ENCODE results near the gene SMC1A.
A peak's percentile ranks its signal among the peaks of the same experiment; 100 is the strongest.
"Not testable (repeated sequence)": the region's sequence is repeated elsewhere in the genome, so short reads cannot be mapped to it uniquely, and the experiment has no call there.

The SMC1A gene

DNA sequence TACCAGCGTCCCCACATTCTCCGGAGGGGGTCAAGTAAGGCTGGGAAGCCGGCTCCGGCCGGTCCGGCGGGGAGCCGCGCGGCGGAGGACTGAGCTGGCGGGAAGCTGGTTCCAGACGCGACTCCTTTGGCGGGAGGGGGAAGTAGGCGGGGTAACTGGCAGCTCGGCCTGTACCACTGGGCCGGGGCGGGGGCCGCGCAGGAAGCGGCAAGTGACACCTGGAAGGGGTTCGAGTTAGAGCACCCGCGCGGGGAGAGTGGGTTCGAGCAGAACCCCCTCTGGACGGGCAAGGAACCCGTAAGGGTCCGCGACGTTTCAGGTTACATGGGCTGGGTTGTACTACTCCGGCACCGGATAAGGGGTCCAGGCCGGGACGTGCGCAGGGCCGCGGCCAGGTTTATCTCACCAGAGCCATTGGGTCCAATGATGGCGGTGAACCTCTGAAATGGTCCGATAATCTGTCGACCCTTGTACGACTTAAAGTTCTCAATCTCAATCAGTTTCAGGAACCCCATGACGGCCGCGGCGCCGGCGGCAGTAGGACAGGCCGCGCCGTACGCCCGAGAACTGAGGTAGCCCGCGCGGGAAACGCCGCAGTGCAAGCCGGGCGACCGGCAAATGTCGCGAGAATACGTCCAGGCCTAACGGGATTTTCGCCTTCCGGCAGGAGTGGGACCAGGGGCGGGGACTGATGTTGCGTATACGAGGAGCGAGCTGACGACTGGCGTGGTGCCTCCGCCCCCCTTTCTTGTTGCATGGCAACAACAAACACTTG is at the start of gene SMC1A:
Gene SMC1A (minus strand): TSS at position 569 of the 775 bp plus-strand sequence. CDS start 54 bp downstream, at position 515.
- peak; percentile 95 for DNase-seq (ENCODE audit: low read depth, low spot score)

DNA sequence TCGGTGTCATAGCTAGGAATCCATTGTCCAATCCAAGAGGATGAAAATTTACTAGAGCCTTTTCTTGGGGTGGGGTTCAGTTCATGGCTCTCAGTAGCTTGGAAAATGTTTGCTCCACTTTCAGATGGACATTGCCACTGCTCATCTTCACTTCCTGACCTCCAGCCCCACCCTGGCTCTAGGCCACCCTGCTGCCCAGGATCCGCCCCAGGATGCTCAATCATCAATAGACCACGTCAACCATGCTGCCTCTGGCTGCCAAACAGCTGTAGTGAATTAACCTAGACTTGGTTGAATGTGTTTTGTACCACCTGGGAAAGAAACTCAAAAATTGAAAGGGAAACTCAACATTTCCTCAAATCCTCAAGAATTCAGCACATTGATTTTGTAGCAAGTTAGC is 48.9 kb upstream of the SMC1A start:
- DNase-seq (ENCODE audit: low read depth, low spot score), result no peak

DNA sequence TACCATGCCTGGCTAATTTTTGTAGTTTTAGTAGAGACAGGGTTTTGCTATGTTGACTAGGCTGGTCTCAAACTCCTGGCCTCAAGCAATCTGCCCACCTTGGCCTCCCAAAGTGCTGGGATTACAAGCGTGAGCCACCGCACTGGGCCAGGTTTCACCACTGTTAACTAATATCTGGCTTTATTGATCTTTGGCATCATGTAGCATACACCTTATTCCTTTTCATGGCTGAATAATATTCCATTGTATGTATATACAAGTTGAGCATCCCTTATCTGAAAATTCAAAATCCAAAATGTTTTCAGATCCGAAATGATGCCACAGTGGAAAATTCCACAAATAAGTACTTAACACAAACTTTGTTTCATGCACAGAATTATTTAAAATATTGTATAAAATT is 46.2 kb upstream of the SMC1A start:
- DNase-seq (ENCODE audit: low read depth, low spot score), result not testable (repeated sequence)

DNA sequence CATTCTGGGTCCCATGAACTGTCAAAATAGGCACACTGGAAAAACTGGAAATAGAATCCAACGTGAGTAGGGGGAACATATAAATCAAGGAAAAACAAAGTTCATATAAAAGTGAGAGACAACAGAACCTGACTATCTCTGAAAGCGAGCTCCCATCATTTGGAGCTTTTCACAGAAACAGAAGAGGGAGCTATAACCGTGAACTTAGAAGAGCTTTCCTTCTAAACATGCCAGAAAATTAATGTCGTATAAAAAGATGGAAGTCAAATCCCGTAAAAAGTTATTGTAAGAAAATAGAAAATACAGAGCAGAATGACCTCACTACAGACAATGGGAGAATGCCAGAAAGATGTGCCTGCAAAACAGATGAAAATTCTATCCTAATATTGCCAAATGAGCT is 35.6 kb upstream of the SMC1A start:
- no peak for DNase-seq (ENCODE audit: low read depth, low spot score)

DNA sequence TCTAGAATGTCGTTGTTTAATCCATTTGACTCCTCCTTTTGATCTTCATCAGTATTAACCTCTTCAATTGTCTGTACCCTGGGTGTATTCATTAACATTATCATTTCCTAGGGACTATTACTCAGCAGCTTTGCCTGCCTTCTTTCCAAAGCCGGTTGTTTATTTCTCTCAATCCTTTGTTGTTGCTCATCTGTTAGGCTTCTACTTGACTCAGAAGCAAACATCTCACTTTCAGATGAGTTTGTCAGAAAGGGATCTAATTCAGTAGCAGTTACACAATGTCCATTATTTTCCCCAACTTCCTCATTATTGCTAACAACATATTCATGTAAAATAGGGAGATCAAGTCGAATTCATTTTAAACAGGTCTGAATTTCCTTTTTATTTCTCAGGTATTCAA is 33.8 kb upstream of the SMC1A start:
- no peak for DNase-seq (ENCODE audit: low read depth, low spot score)

DNA sequence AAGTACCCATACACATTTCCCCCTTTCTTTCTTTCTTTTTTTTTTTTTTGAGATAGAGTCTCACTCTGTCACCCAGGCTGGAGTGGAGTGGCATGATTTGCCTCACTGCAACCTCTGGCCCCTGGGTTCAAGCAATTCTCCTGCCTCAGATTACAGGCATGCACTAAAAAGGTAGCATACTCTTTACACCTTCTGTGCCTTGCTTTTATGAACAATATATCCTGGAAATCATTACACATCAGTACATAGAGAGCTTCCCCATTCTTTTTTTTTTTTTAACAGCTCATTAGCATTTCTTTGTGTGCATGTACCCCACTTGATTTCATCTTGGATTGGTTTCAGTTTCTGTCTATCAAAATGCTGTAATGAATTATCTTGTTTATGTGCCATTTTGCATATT is 30.4 kb upstream of the SMC1A start:
- no peak for DNase-seq (ENCODE audit: low read depth, low spot score)

DNA sequence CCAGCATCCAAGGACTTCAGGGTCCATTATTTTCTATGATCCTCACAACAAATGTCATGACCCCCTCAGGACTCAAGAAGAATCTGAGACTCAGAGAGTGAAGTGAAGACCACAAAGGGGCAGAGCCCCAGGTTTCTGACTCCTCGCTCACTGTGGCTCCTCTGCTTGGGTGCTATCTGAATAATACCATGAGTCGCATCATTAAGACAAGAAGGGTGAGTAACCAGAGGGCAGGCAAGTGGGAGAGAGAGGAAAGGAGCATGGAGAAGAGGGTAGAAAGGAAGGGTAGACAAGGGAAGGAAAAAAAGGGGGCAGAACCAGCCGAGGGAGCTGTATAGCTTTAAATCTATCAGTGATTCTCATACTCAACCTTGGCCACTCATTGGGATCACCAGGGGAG is 27.2 kb upstream of the SMC1A start:
- DNase-seq (ENCODE audit: low read depth, low spot score), result no peak

DNA sequence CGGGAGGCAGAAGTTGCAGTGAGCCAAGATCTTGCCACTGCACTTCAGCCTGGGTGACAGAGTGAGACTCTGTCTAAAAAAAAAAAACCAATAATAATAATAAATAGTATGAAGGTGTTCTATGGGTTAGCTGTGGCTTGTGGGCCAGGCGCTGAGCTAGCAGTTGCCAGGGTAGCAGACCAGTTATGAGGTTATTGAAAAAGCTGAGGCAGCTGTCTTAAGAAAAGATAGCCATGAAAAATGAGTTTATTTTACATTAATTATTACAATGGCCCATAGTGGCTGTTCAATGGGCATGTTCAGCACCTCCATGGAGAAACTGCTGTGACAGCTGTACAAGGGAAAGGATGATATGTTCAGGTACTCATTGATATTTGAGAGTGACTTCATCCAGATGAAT is 25.0 kb upstream of the SMC1A start:
- no peak for DNase-seq (ENCODE audit: low read depth, low spot score)

DNA sequence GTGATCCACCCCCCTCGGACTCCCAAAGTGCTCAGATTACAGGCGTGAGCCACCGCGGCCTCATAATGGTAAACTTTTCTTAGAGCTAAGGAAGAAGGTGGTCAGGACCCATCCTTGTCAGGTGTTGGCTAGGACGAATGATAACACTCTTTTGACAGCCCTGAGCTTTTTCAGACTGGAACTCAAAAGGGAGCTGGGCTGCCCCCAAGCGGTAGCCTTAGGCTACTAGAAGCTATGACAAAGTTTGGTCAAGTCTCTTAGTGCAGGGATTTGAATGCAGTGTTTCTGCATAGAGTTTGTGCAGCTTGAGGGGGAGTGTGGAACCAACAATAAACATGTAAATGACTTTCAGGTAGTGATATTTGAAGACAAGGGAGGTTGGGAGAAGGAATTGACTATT is 23.5 kb upstream of the SMC1A start:
- no peak for DNase-seq (ENCODE audit: low read depth, low spot score)

DNA sequence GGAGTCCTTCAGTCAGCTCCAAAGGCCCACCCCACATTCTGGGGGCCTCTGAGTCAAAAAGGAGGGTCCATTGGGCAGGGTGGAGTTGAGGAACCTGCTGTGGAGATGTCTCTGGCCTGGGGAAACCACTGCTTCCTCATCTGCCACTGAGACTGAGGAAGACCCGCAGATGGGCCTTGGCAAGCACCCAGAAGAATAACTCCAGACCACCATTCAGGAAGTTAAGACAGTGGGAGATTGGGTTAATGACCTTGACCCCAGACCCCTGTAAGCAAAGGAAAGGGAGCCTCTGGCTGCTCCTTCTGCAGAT is 19.8 kb upstream of the SMC1A start:
- no peak for DNase-seq (ENCODE audit: low read depth, low spot score)

DNA sequence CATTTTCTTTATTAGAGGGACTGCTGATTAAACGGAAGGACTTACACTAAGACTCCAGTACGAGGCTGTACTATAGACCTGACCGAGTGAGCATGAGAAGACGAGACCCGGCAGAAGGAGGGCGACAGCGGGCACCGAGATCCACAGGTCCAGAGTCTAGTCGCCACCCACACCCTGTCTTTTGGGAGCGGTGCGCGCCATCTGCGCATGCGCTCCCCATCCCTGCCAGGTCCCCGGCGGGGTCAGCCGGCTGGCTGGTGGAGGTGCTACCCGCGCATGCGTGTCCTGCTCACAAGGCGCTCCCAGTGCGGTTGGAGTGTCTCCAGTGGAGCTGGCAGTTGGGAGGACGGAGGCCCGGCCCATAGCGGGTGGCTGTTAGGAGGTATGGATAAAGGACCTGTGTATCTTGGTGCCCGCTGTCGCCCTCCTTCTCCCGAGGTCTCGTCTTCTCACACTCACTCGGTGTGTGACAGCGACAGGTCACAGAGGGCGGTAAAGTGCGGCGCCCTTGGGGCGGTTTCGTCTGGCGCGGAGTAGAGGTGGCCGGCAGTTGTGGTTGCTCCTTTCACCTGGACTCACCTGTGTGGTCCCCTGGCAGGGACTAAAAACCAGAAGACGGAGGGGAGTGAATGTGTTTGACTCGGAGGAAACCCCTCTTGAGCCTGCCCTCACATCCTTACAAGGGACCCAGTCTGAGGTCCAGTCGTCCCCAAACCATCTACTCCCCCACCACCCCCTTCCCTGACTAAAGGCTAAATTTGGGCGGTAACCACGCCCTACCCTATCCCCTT is 19.3 kb upstream of the SMC1A start:
- DNase-seq (ENCODE audit: low read depth, low spot score), result no peak

DNA sequence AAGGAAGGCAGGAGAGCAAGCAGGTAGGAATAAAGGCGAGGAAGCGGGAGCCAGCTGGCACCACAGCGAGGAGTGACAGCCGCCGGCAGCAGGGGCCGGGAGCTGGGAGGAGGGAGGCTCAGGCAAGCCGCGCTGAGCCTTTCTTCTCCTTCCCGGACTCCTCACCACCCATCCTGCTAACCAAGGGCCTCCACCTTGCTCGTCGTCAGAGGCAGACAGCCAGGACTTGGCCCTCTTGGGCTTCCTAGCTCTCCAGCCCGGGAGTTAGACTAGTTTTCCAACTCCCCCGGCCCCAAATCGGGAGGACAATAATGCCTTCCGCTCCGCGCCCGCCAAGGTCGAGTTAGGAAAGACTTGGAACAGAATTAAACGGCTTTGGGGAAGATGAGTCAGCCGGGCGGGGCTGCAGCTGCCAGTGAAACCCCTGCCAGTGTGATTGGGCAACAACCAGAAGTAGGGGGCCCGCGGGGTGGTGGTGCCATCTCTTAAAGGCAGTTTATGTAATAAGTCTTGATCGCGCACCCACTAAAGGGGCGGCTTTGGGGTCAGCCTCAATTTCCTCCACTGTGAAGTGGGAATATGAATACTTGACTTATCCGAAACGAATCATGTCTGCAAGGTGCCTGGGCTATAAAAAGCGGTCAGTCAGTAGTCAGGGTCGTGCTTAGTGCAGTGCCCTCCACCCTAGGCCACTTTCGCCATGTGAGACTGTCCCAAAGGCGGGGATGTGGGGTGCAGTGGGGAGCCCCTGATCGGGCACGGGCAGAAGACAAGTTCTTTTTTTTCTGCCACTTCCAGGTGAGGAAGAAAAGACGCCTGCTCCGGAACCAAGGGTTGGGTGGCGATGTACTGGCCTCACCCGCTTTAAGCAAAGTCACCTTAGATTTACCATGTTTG is 18.4 kb upstream of the SMC1A start:
- DNase-seq (ENCODE audit: low read depth, low spot score), result no peak

DNA sequence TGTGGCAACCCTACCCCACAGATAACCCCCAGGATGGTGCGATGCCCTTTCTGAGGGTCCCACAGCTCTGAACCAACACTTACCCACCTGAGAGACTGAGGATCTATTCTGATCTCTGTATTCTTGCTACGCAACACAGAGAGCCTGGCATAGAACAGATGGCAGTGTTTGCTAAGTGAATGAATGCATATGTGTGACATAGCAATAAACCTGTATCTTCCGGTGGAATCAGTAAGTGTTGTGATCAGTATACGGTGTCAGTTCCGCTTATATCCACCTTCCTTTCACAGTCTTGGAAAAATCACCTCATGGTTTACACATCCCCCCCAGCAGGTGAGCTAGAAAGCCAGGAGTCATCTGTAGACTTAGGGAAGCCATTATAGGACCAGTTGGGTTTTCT is 17.6 kb upstream of the SMC1A start:
- DNase-seq (ENCODE audit: low read depth, low spot score), result no peak

DNA sequence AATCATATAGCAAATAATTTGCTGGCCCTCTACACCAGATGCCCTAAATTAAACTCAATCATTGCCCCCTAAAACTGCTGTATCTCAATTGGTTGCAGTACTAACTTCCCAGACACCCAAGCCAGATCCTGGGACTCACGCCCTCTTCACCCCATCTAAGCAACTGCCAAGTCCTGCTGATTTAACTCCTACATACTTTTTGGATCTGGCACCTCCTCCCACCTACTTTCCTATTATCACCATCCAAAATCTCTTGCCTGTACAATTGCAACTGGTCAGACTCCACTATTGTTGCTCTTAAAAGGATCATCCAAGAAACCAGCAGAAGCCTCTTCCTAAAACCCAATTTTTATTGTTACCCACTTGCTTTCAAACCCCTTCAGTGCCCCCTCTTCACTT is 16.4 kb upstream of the SMC1A start:
- DNase-seq (ENCODE audit: low read depth, low spot score), result no peak

DNA sequence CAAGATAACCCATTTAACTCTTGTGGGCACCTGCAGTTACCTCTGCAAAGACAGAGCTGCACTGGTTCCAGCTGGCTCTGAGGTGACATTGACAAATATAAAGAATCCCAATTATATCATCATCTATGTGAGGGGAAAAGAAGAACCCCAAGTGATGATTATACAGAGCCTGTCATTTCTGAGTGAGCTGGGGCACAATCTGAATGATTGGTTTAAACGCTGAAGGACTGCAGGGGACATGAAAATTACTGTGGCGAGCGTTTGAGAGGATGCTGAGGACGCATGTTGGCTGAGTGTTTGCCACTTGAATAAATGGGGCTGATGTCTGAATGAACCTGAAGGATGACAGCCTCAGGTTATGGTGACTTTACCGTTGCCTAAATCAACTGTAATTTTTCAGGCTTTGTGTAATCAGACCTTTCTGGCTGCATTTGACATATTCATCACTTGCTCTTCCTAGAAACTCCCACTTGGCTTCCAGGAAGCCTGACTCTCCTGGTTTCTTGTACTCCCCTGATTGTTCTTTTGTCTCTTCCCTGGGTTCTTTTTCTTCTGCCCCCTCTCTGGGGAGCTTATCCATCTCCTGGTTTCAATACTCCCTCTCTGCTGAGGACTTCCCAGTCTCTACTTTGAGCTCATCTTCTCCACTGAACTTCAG is 15.8 kb upstream of the SMC1A start:
- no peak for DNase-seq (ENCODE audit: low read depth, low spot score)

DNA sequence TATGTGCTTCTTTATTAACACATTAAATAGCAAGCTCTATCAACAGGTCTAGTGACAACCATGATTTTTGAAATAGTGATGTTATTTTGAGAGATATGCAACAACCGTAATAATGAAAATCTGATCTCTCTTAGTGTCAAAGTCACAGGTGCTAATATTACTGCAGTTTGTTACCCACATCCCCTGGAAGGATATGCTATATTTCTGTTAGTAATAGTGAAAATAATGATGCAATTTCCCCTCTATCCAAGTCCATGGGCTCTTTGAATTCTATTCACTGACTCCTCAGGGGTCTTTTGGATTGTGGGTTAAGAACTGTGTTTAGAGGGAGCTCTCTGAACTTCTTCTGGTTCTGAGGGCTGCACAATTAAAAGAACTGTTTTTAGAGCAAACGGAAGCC is 14.8 kb upstream of the SMC1A start:
- no peak for DNase-seq (ENCODE audit: low read depth, low spot score)

DNA sequence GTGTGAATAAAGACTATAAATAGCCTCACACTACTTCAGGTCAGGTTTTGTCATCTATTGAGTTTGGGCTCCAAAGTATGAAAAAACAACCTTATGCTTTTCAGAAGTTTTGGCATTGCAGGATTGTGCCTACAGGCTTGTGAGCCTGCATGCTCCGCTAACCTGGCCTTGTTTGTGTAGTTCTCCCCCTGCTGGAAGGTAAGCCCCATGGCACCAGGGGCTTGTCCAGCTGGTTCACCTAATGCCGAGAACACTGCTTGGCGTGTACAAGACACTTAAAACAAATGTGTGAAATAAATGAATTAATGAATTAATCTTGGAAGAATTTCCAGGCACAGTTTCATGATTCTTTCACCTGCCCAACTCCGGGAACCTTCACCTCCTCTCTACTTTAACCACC is 13.5 kb upstream of the SMC1A start:
- DNase-seq (ENCODE audit: low read depth, low spot score), result no peak

DNA sequence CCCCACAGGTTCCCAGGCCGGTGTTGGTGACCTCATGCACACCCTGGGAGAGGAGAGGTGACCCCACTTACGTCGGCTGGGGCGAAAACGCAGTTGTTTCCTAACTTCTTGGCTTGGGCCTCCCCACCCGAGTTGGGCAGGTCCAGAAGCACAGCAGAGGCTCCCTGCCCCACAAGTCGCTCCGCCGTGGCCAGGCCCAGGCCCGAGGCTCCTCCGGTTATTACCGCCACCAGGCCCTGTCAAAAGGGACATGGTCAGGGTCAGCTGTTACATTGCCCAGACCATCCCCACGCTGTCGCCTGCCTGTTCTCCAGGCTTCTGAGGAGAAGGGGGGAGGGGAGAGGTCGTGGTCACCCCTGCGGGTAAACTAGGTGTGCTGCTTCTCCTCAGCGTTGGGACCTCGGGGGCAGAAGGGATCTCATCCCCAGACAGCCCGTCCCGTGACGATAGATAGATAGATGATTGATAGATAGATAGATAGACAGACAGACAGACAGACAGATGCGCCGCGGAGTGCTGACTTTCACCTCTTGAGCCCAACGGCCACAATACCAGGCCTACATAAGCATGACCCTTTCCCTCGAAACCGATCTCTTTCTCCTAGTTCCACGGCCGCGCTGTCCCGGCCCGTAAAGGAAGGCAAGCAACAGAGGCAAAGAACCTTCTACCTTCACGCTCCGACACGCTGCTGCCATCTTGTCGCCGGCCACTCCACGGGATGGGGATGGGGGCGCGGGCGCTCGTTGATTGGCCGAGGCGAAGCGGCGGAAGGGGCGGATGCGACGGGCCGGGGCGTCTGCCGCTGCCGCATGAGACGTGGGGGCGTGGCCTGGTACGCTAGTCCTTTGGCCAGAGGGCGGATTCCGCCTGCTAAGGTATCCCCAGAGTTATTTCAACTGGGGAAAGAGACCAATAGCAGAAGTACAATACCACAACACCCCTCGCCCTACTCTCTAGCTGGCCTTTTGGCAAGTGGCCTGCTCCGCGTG is 11.5 kb upstream of the SMC1A start, which contains the start of gene HSD17B10:
Gene HSD17B10 (minus strand): TSS at position 720 of the 989 bp plus-strand sequence. CDS start 25 bp downstream, at position 695.
- no peak for DNase-seq (ENCODE audit: low read depth, low spot score)

DNA sequence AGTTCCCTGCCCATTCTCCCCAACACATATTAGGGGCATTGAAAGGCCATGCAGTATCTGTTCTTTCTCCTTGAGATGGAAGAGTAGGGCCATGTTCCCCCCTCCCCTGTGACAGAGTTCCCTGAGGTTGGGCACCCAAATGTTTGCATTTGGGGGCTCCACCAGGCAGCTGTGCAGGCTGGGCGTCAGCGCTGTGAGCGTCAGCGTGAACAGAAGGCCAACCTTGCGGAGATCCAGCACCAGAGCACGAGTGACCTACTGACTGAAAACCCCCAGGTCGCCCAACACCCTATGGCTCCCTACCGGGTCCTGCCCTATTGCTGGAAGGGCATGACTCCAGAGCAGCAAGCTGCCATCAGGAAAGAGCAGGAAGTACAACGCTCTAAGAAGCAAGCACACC is 7.8 kb upstream of the SMC1A start:
- no peak for DNase-seq (ENCODE audit: low read depth, low spot score)

DNA sequence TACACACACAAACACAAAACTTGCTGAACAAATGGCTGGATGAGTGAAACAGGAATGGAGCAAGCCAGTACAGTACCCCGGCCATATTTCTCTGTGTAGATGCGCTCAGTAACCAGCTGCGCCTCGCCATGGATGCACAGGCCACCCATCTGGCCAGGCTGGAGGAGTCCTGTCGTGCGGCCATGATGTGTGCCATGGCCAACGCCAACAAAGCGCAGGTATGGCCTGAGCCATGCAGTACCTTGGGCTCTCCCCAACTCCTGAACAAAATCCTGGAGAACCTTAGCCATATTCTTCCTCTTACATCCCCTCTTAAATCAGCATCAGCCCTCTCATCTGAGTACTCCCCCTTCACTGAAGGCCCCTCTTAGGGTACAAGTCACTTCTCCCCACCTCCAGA is 7.3 kb upstream of the SMC1A start:
- DNase-seq (ENCODE audit: low read depth, low spot score), result no peak
